HepG2 (cell line): ENCODE data around the gene WNT1. TPM values are rescaled to one million over a fixed set of nuclear protein-coding genes. Genes with fewer than 3 reads are reported as not detected.

ENCODE experiments used
- CBX5 ChIP-seq: sonication (generic); formaldehyde crosslinking; IDR thresholded peaks from 2 replicates; pipeline ENCODE4 v1.4.0; 2020; ENCODE audit warnings: missing genetic modification reagents, borderline replicate concordance
- HNRNPK ChIP-seq: fragments of 200-400 bp; formaldehyde crosslinking; IDR thresholded peaks from 2 replicates; pipeline ENCODE4 v1.6.1; 2018; ENCODE audit warnings: low read length, low read depth, moderate library complexity, mild to moderate bottlenecking; ENCODE audit not compliant: poor library complexity, severe bottlenecking
- MED1 ChIP-seq: sonication (generic); formaldehyde crosslinking; IDR thresholded peaks from 2 replicates; pipeline ENCODE4 v1.4.0; 2020; ENCODE audit warnings: missing genetic modification reagents
- SIN3A ChIP-seq: IDR thresholded peaks from 2 replicates; pipeline ENCODE4 v1.6.1; 2011; ENCODE audit warnings: low read depth, mild to moderate bottlenecking, control low read depth, low read length, borderline replicate concordance
- SMARCC2 ChIP-seq: fragments of 450-650 bp; IDR thresholded peaks from 2 replicates; pipeline ENCODE4 v1.6.1; 2017; ENCODE audit warnings: antibody characterized with exemption, mild to moderate bottlenecking
- ZBTB40 ChIP-seq, 2 experiments: fragments of 450-650 bp in 1 of 2; sonication (generic) in 1 of 2; formaldehyde crosslinking in 1 of 2; IDR thresholded peaks; 2 replicates each; pipeline versions ENCODE4 v1.6.1 to v1.8.0; 2016 to 2022; ENCODE audit warnings: antibody characterized with exemption in 1 of 2, mild to moderate bottlenecking in 1 of 2, missing genetic modification reagents in 1 of 2
- ZNF713 ChIP-seq: sonication (generic); formaldehyde crosslinking; IDR thresholded peaks from 2 replicates; pipeline ENCODE4 v1.4.0; 2020; ENCODE audit warnings: mild to moderate bottlenecking, missing genetic modification reagents
- ZNF777 ChIP-seq: sonication (generic); formaldehyde crosslinking; IDR thresholded peaks from 2 replicates; pipeline ENCODE4 v1.4.0; 2020; ENCODE audit warnings: missing genetic modification reagents
- polyA plus RNA-seq, 8 experiments: library from polyadenylated mRNA; depleted of rRNA in 3 of 8; stranded (reverse) in 7 of 8; unstranded in 1 of 8; fragments of >200 nt; fragmentation: Illumina TruSeq in 4 of 8; extraction: Trizol in 4 of 8; gene quantifications; 2 replicates each; pipeline versions ENCODE4 v1.2.1 to v1.2.3, GENCODE V29; 2011 to 2016; ENCODE audit warnings: low read depth in 4 of 8, missing spikeins in 1 of 8, mixed read lengths in 1 of 8; ENCODE audit not compliant: insufficient read depth in 1 of 8
- total RNA-seq, 5 experiments: library from RNA; depleted of rRNA; stranded (reverse); fragments of >200 nt; fragmentation: Illumina TruSeq; extraction: Trizol; gene quantifications; 2 replicates each; pipeline ENCODE4 v1.2.3, GENCODE V29; 2016; ENCODE audit warnings: low read depth in 1 of 5
- TF ChIP-seq, protein P1 (sequence below): sonication (generic); formaldehyde crosslinking; conservative IDR thresholded peaks from 2 replicates; pipeline ENCODE4 v1.4.0; 2020; ENCODE audit warnings: missing genetic modification reagents
- TF ChIP-seq, protein P2 (sequence below): sonication (generic); formaldehyde crosslinking; IDR thresholded peaks from 2 replicates; pipeline ENCODE4 v1.5.0; 2020; ENCODE audit warnings: mild to moderate bottlenecking, missing genetic modification reagents, moderate library complexity

Gene WNT1
- total and polyA plus RNA-seq, 2 of the 13 experiments (the other 11 are each of a cell fraction or from before 2014, with no cell fraction given) = not detected

DNA sequence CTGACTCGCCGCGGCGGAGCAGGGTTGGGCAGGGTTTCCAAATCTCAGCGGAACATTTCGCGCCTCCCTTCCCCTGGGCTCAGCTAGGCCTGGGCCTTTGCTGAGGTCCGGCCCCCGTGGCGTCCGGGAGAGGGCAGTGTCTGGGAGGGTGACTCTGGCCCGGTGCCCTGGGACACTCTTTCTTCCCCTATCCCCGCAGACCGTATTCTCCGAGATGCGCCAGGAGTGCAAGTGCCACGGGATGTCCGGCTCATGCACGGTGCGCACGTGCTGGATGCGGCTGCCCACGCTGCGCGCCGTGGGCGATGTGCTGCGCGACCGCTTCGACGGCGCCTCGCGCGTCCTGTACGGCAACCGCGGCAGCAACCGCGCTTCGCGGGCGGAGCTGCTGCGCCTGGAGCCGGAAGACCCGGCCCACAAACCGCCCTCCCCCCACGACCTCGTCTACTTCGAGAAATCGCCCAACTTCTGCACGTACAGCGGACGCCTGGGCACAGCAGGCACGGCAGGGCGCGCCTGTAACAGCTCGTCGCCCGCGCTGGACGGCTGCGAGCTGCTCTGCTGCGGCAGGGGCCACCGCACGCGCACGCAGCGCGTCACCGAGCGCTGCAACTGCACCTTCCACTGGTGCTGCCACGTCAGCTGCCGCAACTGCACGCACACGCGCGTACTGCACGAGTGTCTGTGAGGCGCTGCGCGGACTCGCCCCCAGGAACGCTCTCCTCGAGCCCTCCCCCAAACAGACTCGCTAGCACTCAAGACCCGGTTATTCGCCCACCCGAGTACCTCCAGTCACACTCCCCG lies 3.0 kb downstream of the WNT1 start (continued):
- TF ChIP-seq ZBTB40 (IDR thresholded peaks at IDR 0.05) (no peak), ZBTB40 (CRISPR knock-in tag; IDR thresholded peaks at IDR 0.05) (0 out of 2 replicates have a peak, but pooled peaks have one; percentile 24), ZNF713 (no peak), ZNF777 (CRISPR knock-in tag) (peak; percentile 95), SIN3A (no peak), SMARCC2 (no peak), HNRNPK (no peak), MED1 (CRISPR knock-in tag) (0 out of 2 replicates have a peak, but pooled peaks have one; percentile 5), CBX5 (CRISPR knock-in tag) (no peak)
- TF ChIP-seq, protein P1, sequence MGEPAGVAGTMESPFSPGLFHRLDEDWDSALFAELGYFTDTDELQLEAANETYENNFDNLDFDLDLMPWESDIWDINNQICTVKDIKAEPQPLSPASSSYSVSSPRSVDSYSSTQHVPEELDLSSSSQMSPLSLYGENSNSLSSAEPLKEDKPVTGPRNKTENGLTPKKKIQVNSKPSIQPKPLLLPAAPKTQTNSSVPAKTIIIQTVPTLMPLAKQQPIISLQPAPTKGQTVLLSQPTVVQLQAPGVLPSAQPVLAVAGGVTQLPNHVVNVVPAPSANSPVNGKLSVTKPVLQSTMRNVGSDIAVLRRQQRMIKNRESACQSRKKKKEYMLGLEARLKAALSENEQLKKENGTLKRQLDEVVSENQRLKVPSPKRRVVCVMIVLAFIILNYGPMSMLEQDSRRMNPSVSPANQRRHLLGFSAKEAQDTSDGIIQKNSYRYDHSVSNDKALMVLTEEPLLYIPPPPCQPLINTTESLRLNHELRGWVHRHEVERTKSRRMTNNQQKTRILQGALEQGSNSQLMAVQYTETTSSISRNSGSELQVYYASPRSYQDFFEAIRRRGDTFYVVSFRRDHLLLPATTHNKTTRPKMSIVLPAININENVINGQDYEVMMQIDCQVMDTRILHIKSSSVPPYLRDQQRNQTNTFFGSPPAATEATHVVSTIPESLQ (CRISPR knock-in tag) = no peak
- TF ChIP-seq, protein P2, sequence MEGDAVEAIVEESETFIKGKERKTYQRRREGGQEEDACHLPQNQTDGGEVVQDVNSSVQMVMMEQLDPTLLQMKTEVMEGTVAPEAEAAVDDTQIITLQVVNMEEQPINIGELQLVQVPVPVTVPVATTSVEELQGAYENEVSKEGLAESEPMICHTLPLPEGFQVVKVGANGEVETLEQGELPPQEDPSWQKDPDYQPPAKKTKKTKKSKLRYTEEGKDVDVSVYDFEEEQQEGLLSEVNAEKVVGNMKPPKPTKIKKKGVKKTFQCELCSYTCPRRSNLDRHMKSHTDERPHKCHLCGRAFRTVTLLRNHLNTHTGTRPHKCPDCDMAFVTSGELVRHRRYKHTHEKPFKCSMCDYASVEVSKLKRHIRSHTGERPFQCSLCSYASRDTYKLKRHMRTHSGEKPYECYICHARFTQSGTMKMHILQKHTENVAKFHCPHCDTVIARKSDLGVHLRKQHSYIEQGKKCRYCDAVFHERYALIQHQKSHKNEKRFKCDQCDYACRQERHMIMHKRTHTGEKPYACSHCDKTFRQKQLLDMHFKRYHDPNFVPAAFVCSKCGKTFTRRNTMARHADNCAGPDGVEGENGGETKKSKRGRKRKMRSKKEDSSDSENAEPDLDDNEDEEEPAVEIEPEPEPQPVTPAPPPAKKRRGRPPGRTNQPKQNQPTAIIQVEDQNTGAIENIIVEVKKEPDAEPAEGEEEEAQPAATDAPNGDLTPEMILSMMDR (CRISPR knock-in tag) = peak; percentile 2; the same call in 1 of the 2 replicates
